NK-92 treated with Interleukin-12 subunit alpha and Interleukin-12 subunit beta, amount 100 ng/mL, for 24 hours (cell line): ENCODE data around the gene TRIM43.
"Not testable (repeated sequence)": the region's sequence is repeated elsewhere in the genome, so short reads cannot be mapped to it uniquely, and the experiment has no call there.

Experiments
- DNase-seq: peaks from one replicate; lab custom pipeline; 2025; lab: John Stamatoyannopoulos, UW

The TRIM43 gene

DNA sequence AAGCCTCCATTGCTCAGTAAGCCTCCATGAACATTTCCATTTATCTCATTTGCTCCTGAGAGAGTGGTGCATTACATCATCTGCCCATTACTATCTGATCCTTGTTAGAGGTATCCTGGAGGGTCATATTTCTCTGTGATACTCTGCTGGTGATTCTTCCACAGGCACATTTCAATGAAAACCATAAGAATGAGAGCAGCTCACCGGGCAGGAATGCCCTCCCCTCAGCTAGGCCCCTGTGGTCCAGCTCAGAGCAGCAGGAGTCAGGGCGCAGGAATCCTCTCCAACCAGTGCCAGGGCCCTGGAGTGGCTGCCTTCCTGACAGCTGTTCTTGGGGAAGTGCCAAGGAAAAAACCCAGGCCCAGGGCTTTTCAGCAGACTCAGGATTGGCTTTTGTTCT is 50.0 kb downstream of the TRIM43 start:
- DNase-seq = not testable (repeated sequence)

DNA sequence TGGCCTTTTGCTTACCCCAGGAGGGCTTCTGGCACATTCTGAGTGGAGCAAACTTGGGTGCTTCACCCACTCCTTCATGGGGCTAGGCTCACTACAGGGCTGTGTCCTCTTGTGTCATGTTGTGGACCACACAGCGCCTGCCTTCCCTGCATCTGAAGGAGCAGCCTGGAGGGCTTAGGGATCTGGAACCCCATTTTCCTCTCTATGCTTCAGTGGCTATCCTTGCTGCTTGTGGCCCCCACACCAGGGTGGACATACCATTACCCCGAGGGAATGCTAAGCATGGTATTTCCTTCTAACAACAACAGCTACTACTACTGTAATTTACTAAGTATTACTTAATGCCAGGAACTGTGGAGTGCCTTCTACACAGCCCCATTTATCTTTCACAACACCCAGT is 50.6 kb downstream of the TRIM43 start:
- not testable (repeated sequence) for DNase-seq

DNA sequence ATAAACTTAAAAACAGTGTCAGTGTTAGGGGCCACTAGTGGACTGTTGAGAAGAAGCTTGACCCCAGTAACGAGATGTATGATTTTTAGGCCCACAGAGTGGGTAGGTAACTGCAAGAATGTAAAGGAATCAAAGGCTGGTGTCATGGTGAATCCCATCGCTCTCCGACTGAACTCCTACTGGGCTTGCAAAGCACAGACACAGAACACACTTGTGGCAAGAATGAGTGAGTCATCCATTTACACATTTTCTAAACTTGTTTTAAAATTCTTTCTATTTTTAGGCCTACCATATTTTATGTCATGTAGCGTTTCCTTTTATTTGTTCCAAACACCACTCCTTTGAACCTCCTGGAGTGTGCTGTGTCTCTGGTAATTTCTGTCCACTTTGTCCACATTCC is 51.1 kb downstream of the TRIM43 start:
- DNase-seq = not testable (repeated sequence)

DNA sequence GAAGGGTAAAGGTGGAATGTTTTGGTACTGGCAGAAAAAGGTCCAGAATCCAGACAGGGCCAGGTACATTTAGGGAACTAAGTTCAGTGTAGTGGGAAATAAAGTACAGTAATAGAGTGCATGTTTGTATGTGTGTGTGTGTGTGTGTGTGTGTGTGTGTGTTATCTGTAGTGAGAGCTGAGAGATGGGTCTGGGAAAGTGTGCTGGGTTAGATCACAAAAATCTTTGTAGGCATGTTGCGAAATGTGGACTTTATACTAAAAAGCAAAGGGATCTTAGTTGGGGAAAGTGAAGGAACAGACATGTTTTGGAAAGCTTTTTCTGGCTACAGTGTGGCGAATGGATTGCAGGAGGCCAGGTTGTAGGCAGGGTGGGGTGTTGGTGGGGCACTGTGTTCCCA is 53.5 kb downstream of the TRIM43 start:
- DNase-seq = not testable (repeated sequence)

DNA sequence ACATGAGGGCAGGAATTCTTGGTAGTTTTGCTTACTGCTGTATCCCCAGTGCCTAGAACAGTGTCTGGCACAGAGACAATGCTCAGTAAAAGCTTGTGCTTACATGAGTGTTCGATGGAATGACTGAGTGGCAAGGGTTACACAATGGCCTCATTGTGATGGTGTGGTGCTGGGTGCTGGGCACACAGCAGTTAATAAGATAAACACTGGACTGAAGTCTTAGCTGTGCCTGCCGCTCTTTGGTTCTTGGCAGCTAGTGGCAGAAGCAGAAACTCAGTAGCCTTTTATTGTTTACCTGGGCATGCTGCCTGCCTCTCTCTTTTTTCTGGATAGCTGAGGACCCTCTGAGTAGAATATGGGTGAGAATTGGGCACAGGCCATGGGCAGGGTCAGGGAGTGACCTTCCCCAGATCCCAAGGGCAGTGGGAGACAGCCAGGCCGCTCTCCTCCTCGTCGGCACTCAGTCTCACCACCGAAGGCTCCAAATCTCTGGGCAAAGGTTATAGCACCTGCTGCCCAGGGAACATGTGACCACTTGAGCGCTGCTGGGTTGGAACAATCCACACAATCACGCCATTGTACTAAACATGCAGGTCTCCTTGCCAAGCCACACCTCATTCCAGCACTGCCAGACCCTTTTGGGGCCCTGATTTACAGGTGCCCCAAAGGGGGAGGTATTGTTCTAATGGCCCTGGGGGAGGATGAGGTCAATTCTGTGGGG is 54.6 kb downstream of the TRIM43 start:
- not testable (repeated sequence) for DNase-seq

DNA sequence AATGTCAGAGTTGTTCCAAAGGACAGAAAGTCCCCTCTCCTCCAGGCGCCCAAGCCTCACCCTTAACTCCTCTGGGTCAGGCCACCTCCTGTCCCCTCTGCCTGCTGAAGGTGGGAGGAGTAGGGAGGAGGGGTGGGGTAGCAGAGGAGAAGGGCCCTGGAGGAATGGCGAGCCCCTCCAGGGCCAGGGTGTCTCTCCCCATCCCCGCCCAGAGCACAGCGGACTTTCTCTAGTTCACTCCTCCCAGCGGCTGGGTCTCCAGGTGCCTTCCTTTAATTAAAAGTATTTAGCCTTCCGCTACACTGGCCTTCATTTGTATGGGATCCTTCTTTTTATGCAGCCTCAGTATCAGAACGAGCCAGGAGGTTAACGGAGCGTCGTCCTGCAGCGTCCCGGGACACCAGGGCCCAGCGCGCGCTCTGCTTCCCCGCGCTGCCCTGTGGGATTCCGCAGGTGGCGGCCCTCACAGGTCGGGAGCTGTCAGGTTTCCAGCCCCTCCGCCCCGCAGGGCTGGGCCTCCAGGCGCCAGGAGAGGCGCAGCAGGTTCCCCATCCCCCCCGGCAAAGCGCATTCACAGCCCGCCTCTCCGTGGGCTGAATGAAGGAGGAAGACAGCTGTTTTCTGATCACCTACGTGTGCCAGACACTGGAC is 57.2 kb downstream of the TRIM43 start:
- not testable (repeated sequence) for DNase-seq
